Measurements from ENCODE around the gene PPIL4.

The PPIL4 gene

DNA sequence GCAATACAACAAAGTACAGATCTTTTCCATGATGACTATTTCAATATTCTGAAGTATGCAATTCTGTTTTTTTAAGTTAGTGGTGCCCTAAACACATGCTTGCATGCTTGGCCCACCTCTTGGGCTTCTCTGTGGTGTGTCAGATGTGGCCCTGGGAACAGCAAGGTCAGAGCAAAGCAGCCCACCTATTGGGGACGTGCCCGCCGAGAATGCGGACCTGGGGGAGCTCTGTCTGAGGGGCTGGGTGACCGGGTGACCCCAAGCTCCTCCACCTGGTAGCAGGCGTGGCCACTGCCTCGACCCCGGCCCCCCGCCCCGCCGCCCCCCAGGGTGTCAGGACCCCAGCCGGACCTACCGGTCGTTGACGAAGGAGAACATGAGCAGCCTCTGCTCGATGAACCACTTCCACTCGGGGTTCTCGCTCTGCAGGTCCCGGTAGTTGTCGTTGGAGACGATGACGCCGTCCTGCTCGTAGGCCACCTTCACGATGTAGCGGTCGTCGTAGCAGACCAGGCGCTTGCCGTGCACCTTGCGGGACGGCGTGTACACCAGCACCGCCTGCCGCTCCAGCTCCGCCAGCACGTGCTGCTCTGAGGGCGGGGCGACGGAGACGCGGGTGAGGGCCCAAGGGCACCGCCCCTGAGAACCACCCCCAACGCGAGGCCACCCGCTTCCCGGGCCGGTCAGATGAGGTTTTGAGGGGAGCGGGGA, 89.4 kb downstream of the PPIL4 start:
- no peak for DNase-seq

DNA sequence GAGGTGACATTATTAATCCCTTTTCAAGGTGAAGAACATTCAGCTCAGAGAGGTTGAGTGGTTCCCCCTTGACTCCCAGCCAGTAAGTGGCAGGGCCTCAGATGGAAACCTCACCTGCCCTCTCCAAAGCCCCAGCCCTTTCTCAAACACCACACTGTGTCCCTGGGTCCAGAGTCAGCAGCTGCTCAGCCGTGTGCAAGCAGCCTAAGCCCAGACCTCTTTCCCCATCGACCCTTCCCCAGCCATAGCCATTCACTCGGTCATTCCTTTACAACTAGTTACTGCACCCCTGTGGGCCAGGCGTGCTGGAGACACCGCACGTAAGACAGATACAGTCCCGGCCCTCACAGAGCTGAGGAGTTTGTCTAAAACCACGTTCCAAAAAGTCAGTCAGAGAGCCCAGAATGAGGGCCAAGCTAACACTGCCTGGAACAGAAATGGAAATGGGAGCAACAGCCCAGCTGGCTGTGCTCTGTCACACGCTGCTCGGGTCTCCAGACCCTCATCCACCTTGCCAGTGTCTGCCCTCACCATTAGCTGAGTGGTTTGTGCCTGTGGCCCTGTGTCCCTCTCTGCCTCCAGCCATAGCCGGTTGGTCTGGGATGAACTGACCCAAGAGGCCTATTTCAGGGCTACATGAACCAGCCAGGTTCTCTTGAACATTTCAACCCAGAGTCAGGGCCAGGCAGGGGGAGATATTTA, 90.7 kb downstream of the PPIL4 start:
- no peak for DNase-seq
